Tibial nerve (tissue), 3 donors: ENCODE measurements around the gene SEMA6A.

Experiments used
- POLR2A ChIP-seq, 2 donors: fragments of 450-650 bp; IDR thresholded peaks; one replicate each; pipeline ENCODE4 v1.6.1; 2017; ENCODE audit warnings: antibody characterized with exemption in 2 of 2, mild to moderate bottlenecking in 2 of 2, moderate library complexity in 2 of 2
- TF ChIP-seq, protein P1 (sequence below), 5 experiments: fragments of 200-600 bp in 3 of 5; fragments of 450-650 bp in 2 of 5; sonication (generic) in 3 of 5; IDR thresholded peaks; one replicate each; pipeline ENCODE4 v1.5.1; 2016 to 2019; ENCODE audit warnings: antibody characterized with exemption in 5 of 5, mild to moderate bottlenecking in 3 of 5, moderate library complexity in 2 of 5

DNA sequence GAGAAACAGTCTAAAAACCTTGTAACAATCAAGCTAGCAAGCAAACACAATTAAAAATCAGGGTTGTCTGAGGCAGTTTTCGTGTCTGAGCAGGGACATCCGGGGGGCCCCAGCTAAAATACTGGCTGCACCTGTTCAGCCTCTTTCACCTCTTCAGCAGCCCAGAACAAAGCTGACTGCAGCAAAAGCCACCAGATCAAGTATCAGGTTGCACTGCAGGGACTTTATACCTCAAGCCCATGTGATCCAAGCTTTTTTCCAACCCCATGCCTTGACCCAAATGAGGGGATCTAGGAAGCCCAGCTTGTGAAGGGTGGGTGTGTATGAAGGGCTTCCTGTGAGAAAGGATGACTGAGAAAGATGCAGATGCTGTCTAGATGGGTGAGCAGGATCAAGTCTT is 133.4 kb downstream of the SEMA6A start:
- TF ChIP-seq, protein P1, sequence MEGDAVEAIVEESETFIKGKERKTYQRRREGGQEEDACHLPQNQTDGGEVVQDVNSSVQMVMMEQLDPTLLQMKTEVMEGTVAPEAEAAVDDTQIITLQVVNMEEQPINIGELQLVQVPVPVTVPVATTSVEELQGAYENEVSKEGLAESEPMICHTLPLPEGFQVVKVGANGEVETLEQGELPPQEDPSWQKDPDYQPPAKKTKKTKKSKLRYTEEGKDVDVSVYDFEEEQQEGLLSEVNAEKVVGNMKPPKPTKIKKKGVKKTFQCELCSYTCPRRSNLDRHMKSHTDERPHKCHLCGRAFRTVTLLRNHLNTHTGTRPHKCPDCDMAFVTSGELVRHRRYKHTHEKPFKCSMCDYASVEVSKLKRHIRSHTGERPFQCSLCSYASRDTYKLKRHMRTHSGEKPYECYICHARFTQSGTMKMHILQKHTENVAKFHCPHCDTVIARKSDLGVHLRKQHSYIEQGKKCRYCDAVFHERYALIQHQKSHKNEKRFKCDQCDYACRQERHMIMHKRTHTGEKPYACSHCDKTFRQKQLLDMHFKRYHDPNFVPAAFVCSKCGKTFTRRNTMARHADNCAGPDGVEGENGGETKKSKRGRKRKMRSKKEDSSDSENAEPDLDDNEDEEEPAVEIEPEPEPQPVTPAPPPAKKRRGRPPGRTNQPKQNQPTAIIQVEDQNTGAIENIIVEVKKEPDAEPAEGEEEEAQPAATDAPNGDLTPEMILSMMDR (IDR thresholded peaks at IDR 0.05): no peak
- no peak for TF ChIP-seq POLR2A (IDR thresholded peaks at IDR 0.05)
